K562 (cell line): ENCODE data around the gene ODAD3. TPM values are rescaled to one million over a fixed set of nuclear protein-coding genes. Genes with fewer than 3 reads are reported as not detected.

Source experiments
- ETV5 ChIP-seq: sonication (generic); formaldehyde crosslinking; IDR thresholded peaks from 2 replicates; pipeline ENCODE4 v1.4.0; 2020; ENCODE audit warnings: low read depth, mild to moderate bottlenecking, missing genetic modification reagents
- ETV6 ChIP-seq, 3 experiments: fragments of 150-350 bp in 1 of 3; sonication (generic) in 1 of 3; formaldehyde crosslinking in 1 of 3; IDR thresholded peaks; 2 replicates each; pipeline versions ENCODE4 v1.6.1 to v1.8.0; 2014 to 2022; ENCODE audit warnings: borderline replicate concordance in 2 of 3, low read depth in 2 of 3, antibody characterized with exemption in 1 of 3, low read length in 1 of 3, mild to moderate bottlenecking in 1 of 3, missing genetic modification reagents in 1 of 3
- KHSRP ChIP-seq: fragments of 450-650 bp; IDR thresholded peaks from 2 replicates; pipeline ENCODE4 v1.6.1; 2017
- MEIS2 ChIP-seq: fragments of 450-650 bp; IDR thresholded peaks from 2 replicates; pipeline ENCODE4 v1.6.1; 2014; ENCODE audit warnings: mild to moderate bottlenecking; ENCODE audit not compliant: partially characterized antibody
- PREB ChIP-seq: sonication (generic); formaldehyde crosslinking; IDR thresholded peaks from 2 replicates; pipeline ENCODE4 v1.8.1; 2023; ENCODE audit warnings: mild to moderate bottlenecking, missing genetic modification reagents
- SETDB1 ChIP-seq: IDR thresholded peaks from one replicate; pipeline ENCODE4 v1.6.1; 2012; ENCODE audit warnings: low read length, control low read depth, inconsistent platforms
- SREBF1 ChIP-seq: fragments of 150-350 bp; IDR thresholded peaks from 2 replicates; pipeline ENCODE4 v1.6.1; 2014; ENCODE audit warnings: antibody characterized with exemption, low read depth, low read length, borderline replicate concordance
- TCF3 ChIP-seq: sonication (generic); formaldehyde crosslinking; IDR thresholded peaks from 2 replicates; pipeline ENCODE4 v1.4.0; 2020; ENCODE audit warnings: mild to moderate bottlenecking, missing genetic modification reagents
- U2AF2 ChIP-seq: fragments of 200-400 bp; formaldehyde crosslinking; optimal IDR thresholded peaks from 2 replicates; pipeline ENCODE3; 2017; ENCODE audit warnings: low read depth, mild to moderate bottlenecking, low read length
- ZNF121 ChIP-seq: sonication (generic); formaldehyde crosslinking; conservative IDR thresholded peaks from 2 replicates; pipeline ENCODE4 v1.8.0; 2022; ENCODE audit warnings: missing genetic modification reagents
- ZNF239 ChIP-seq: fragments of 250-450 bp; sonication (Bioruptor Pico); IDR thresholded peaks from 2 replicates; pipeline ENCODE4 v1.4.0; 2020; ENCODE audit warnings: mild to moderate bottlenecking
- ZNF780A ChIP-seq: fragments of 250-450 bp; sonication (Bioruptor Pico); IDR thresholded peaks from 2 replicates; pipeline ENCODE4 v1.5.0; 2021; ENCODE audit warnings: mild to moderate bottlenecking
- polyA plus RNA-seq, 8 experiments: library from polyadenylated mRNA; depleted of rRNA in 4 of 8; stranded (reverse) in 5 of 8; unstranded in 3 of 8; fragments of >200 nt; fragmentation: Nextera tagmentation in 2 of 8; fragmentation: Illumina TruSeq in 1 of 8; extraction: Ambion mirVana in 2 of 8; extraction: Trizol in 1 of 8; gene quantifications; 2 replicates each; pipeline versions ENCODE4 v1.2.1 to v1.2.3, GENCODE V29; 2011 to 2014; ENCODE audit warnings: inconsistent platforms in 1 of 8, missing spikeins in 1 of 8
- total RNA-seq, 7 experiments: library from RNA; depleted of rRNA in 6 of 7; stranded (reverse); fragments of >200 nt in 6 of 7; fragmentation: Illumina TruSeq in 2 of 7; extraction: Trizol in 2 of 7; gene quantifications; 2 replicates each; pipeline versions ENCODE4 v1.2.1 to v1.2.3, GENCODE V29; 2011 to 2021; ENCODE audit warnings: low replicate concordance in 1 of 7

Gene ODAD3
- total and polyA plus RNA-seq, 9 of the 15 experiments (the other 6 are each of a cell fraction or from before 2014, with no cell fraction given), result 0.07 to 0.72 (median 0.14) TPM; not detected in 2

- TF ChIP-seq PREB (CRISPR knock-in tag) (no peak), KHSRP (no peak), ETV5 (CRISPR knock-in tag) (no peak), U2AF2 (no peak), MEIS2 (no peak), ZNF239 (CRISPR knock-in tag) (no peak), ZNF780A (CRISPR knock-in tag) (no peak), SREBF1 (no peak), ETV6 (IDR thresholded peaks at IDR 0.05; ENCODE audit: borderline replicate concordance in 1 of 2, low read depth in 2 of 2, low read length in 1 of 2) (no peak), ETV6 (CRISPR knock-in tag; IDR thresholded peaks at IDR 0.05; ENCODE audit: borderline replicate concordance) (no peak), TCF3 (no peak), SETDB1 (no peak), ZNF121 (CRISPR knock-in tag) (no peak)
These were observed 18.8 kb upstream of the ODAD3 start (continued) for GRCh38 chr19:11453468-11454341.
